Measurements from ENCODE around the gene ADGRL3. TPM values are rescaled to one million over a fixed set of nuclear protein-coding genes. Genes with fewer than 3 reads are reported as not detected.

Gene ADGRL3
- total RNA-seq, 1 donor from 2014 or later: 31.3 TPM

DNA sequence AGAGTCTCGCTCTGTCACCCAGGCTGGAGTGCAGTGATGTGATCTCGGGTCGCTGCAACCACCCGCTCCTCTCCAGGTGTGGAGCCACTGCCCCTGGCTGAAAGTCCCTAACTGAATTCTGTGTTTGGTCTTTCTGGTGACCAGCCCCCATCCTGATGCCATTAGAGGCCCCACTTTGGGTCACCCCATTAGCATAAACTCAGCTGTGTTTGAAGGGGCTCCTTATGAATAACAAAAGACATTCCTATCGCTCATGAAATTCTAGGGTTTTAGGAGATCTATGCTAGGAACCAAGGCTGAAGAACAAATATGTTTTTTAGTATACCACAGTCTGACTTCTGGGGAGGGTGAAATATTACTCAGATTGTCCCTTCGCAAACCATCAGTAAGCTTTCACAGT, 652.9 kb downstream of the ADGRL3 start:
- no peak overlapping the region for H2AFZ ChIP-seq (ENCODE audit: low read depth, low read length)
- Mint-ChIP-seq H3K4me1 (ENCODE audit: low read depth, unreplicated experiment) (no peaks in the 10 kb centered on the region), H3K36me3 (ENCODE audit: low read depth, unreplicated experiment) (no peaks in the 10 kb centered on the region), H3K4me3 (ENCODE audit: unreplicated experiment) (no peak overlapping the region), H3K27me3 (ENCODE audit: low read depth, unreplicated experiment) (no peaks in the 10 kb centered on the region), H3K9me3 (ENCODE audit: unreplicated experiment) (no peaks in the 10 kb centered on the region), H3K27ac (ENCODE audit: unreplicated experiment) (no peak overlapping the region)
- H3K27me3 ChIP-seq (ENCODE audit: insufficient read depth, low read length): no peaks in the 10 kb centered on the region
- H3K9ac ChIP-seq (ENCODE audit: low read length): no peak overlapping the region
- no peak overlapping the region for H3K4me3 ChIP-seq (ENCODE audit: insufficient read depth, low read depth, low read length)
- no peak overlapping the region for H3K4me2 ChIP-seq (ENCODE audit: low read length)
- DNase-seq (ENCODE audit: low read depth) (no peak), FAIRE-seq (no peak)
- H3K79me2 ChIP-seq (ENCODE audit: insufficient read depth, low read length): no peaks in the 10 kb centered on the region
- TF ChIP-seq CTCF (IDR thresholded peaks at IDR 0.05; ENCODE audit: insufficient read depth, low read depth, low read length) (no peak), EZH2 (IDR thresholded peaks at IDR 0.05; ENCODE audit: insufficient read depth, low read length) (no peak)
- no peaks in the 10 kb centered on the region for H3K4me1 ChIP-seq (ENCODE audit: insufficient read depth, low read length)
- H4K20me1 ChIP-seq (ENCODE audit: insufficient read depth, low read length): no peaks in the 10 kb centered on the region
- H3K36me3 ChIP-seq (ENCODE audit: insufficient read depth, low read length): no peaks in the 10 kb centered on the region
- no peak overlapping the region for H3K27ac ChIP-seq (ENCODE audit: low read depth, low read length)
- H3K9me3 ChIP-seq (ENCODE audit: insufficient read depth, low read depth, low read length): no peaks in the 10 kb centered on the region

DNA sequence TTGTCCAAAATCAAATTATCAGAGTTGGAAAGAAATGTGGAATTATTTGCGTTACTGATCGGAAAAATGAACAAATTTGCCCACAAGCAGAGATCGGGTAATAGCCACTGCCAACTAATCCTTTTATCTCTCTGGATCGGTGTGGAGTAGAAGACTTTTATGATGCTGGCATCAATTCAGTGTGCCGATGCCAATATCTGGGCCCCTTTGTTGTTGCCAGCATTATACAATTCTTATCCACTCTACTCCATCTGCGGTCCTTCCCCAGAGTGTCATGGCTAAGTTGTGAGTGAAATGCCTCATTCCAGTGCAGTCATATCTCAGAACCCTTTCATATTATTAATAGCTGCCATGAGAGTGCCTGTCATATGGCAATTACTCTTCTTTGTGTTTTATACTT, 660.2 kb downstream of the ADGRL3 start:
- no peak for TF ChIP-seq CTCF (IDR thresholded peaks at IDR 0.05; ENCODE audit: insufficient read depth, low read depth, low read length)
- TF ChIP-seq EZH2 (IDR thresholded peaks at IDR 0.05; ENCODE audit: insufficient read depth, low read length): no peak
- FAIRE-seq (no peak), DNase-seq (ENCODE audit: low read depth) (no peak)
- Histone ChIP-seq H2AFZ (ENCODE audit: low read depth, low read length) (no peak overlapping the region), H3K36me3 (ENCODE audit: insufficient read depth, low read length) (no peaks in the 10 kb centered on the region), H3K27ac (ENCODE audit: low read depth, low read length) (no peak overlapping the region), H3K27me3 (ENCODE audit: insufficient read depth, low read length) (no peaks in the 10 kb centered on the region), H3K4me1 (ENCODE audit: insufficient read depth, low read length) (no peaks in the 10 kb centered on the region), H3K4me2 (ENCODE audit: low read length) (no peak overlapping the region), H4K20me1 (ENCODE audit: insufficient read depth, low read length) (no peaks in the 10 kb centered on the region), H3K9me3 (ENCODE audit: insufficient read depth, low read depth, low read length) (no peaks in the 10 kb centered on the region), H3K4me3 (ENCODE audit: insufficient read depth, low read depth, low read length) (no peak overlapping the region), H3K9ac (ENCODE audit: low read length) (no peak overlapping the region), H3K79me2 (ENCODE audit: insufficient read depth, low read length) (no peaks in the 10 kb centered on the region)
- Mint-ChIP-seq H3K9me3 (ENCODE audit: unreplicated experiment) (no peaks in the 10 kb centered on the region), H3K27me3 (ENCODE audit: low read depth, unreplicated experiment) (no peaks in the 10 kb centered on the region), H3K36me3 (ENCODE audit: low read depth, unreplicated experiment) (peaks cover 7% of the 10 kb centered on the region), H3K4me3 (ENCODE audit: unreplicated experiment) (no peak overlapping the region), H3K27ac (ENCODE audit: unreplicated experiment) (no peak overlapping the region), H3K4me1 (ENCODE audit: low read depth, unreplicated experiment) (no peaks in the 10 kb centered on the region)

DNA sequence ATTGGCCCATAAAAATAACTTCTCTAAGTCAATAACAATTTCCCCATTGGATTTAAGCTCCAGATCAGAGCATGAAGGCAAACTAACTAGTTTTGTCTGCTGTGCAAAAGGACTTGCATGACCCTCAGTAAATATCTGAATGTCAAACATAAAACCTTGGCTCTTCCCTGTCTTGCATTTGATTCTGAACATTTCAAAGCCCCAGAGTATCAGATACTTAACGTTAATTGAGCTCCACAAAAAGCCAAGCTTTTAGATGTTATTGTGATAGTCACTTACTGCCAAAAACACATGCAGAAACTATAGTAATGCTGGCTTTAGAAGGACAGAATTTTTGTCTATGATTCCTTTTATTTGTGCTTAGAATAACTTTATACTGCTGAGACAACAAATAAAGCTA, 664.2 kb downstream of the ADGRL3 start:
- no peaks in the 10 kb centered on the region for H3K9me3 ChIP-seq (ENCODE audit: insufficient read depth, low read depth, low read length)
- FAIRE-seq (no peak), DNase-seq (ENCODE audit: low read depth) (no peak)
- no peaks in the 10 kb centered on the region for H4K20me1 ChIP-seq (ENCODE audit: insufficient read depth, low read length)
- no peak overlapping the region for H3K4me3 ChIP-seq (ENCODE audit: insufficient read depth, low read depth, low read length)
- H2AFZ ChIP-seq (ENCODE audit: low read depth, low read length): no peak overlapping the region
- no peaks in the 10 kb centered on the region for H3K4me1 Mint-ChIP-seq (ENCODE audit: low read depth, unreplicated experiment)
- H3K27ac ChIP-seq (ENCODE audit: low read depth, low read length): no peak overlapping the region
- H3K79me2 ChIP-seq (ENCODE audit: insufficient read depth, low read length): no peaks in the 10 kb centered on the region
- H3K4me1 ChIP-seq (ENCODE audit: insufficient read depth, low read length): no peaks in the 10 kb centered on the region
- H3K9ac ChIP-seq (ENCODE audit: low read length): no peak overlapping the region
- H3K36me3 ChIP-seq (ENCODE audit: insufficient read depth, low read length): no peaks in the 10 kb centered on the region
- H3K36me3 Mint-ChIP-seq (ENCODE audit: low read depth, unreplicated experiment): peaks cover 7% of the 10 kb centered on the region
- no peaks in the 10 kb centered on the region for H3K27me3 Mint-ChIP-seq (ENCODE audit: low read depth, unreplicated experiment)
- no peaks in the 10 kb centered on the region for H3K9me3 Mint-ChIP-seq (ENCODE audit: unreplicated experiment)
- no peak overlapping the region for H3K27ac Mint-ChIP-seq (ENCODE audit: unreplicated experiment)
- no peak for TF ChIP-seq CTCF (IDR thresholded peaks at IDR 0.05; ENCODE audit: insufficient read depth, low read depth, low read length)
- no peak for TF ChIP-seq EZH2 (IDR thresholded peaks at IDR 0.05; ENCODE audit: insufficient read depth, low read length)
- no peaks in the 10 kb centered on the region for H3K27me3 ChIP-seq (ENCODE audit: insufficient read depth, low read length)
- no peak overlapping the region for H3K4me2 ChIP-seq (ENCODE audit: low read length)
- no peak overlapping the region for H3K4me3 Mint-ChIP-seq (ENCODE audit: unreplicated experiment)
